PC-3 (cell line): ENCODE data around the gene PDSS1. TPM values are rescaled to one million over a fixed set of nuclear protein-coding genes. Genes with fewer than 3 reads are reported as not detected.
A peak's percentile ranks its signal among the peaks of the same experiment; 100 is the strongest.

ENCODE experiments used
- ATAC-seq: fragments of 200-7000 bp; cut with Tn5 transposase; 2 replicates; pipeline ENCODE4 v1.9.1; 2020; ENCODE audit warnings: mild to moderate bottlenecking, moderate library complexity
- BruUV-seq: library from RNA; stranded (reverse); fragments of 400-500 nt; replicated peaks from 2 replicates; lab custom pipeline; 2021; lab: Mats Ljungman, UMichigan
- CTCF ChIA-PET: fragments of 300-600 bp; sonication (Branson Sonifier 250); formaldehyde crosslinking; loops from one replicate; lab custom pipeline; 2022; ENCODE audit warnings: antibody characterized with exemption; lab: Charles Lee
- POLR2A ChIA-PET: fragments of 300-600 bp; sonication (Branson Sonifier 250); formaldehyde crosslinking; loops from one replicate; lab custom pipeline; 2022; ENCODE audit warnings: antibody characterized with exemption; ENCODE audit not compliant: unreplicated experiment; lab: Charles Lee
- DNase-seq: peaks from one replicate; pipeline ENCODE4 v3.0.0-alpha.2; 2015
- H2AFZ ChIP-seq: fragments of 300-600 bp; sonication (generic); 2 replicates; pipeline ENCODE4 v1.6.0; 2016; ENCODE audit warnings: antibody characterized with exemption, low read length
- H3F3A ChIP-seq: fragments of 300-600 bp; sonication (generic); one replicate; pipeline ENCODE4 v1.6.0; 2017; ENCODE audit warnings: antibody characterized with exemption, low read length, control low read depth, mild to moderate bottlenecking; ENCODE audit not compliant: unreplicated experiment
- H3K27ac ChIP-seq: fragments of 300-600 bp; sonication (generic); 2 replicates; pipeline ENCODE4 v1.5.1; 2016; ENCODE audit warnings: mild to moderate bottlenecking, low read length
- H3K27me3 ChIP-seq: fragments of 300-600 bp; sonication (generic); 2 replicates; pipeline ENCODE4 v1.6.1; 2016; ENCODE audit warnings: low read length, mixed read lengths
- H3K36me3 ChIP-seq: fragments of 300-600 bp; sonication (generic); 2 replicates; pipeline ENCODE4 v1.6.1; 2016; ENCODE audit warnings: low read depth, mixed run types, low read length, mixed read lengths
- H3K4me1 ChIP-seq: fragments of 300-600 bp; sonication (generic); 2 replicates; pipeline ENCODE4 v1.5.1; 2016; ENCODE audit warnings: low read length; ENCODE audit not compliant: insufficient read depth
- H3K4me2 ChIP-seq: fragments of 300-600 bp; sonication (generic); 2 replicates; pipeline ENCODE4 v1.6.0; 2016; ENCODE audit warnings: low read length
- H3K4me3 ChIP-seq: fragments of 300-600 bp; sonication (generic); 2 replicates; pipeline ENCODE4 v1.5.1; 2016; ENCODE audit warnings: mild to moderate bottlenecking, low read length, mixed read lengths
- H3K79me2 ChIP-seq: fragments of 300-600 bp; sonication (generic); 2 replicates; pipeline ENCODE4 v1.6.1; 2017; ENCODE audit warnings: low read length, mixed read lengths
- H3K9ac ChIP-seq: fragments of 300-600 bp; sonication (generic); 2 replicates; pipeline ENCODE4 v1.6.0; 2016; ENCODE audit warnings: mild to moderate bottlenecking, low read length
- H3K9me2 ChIP-seq: fragments of 300-600 bp; sonication (generic); replicated peaks from 2 replicates; pipeline ENCODE4 v1.6.1; 2016; ENCODE audit warnings: mixed run types, low read length, mixed read lengths
- H3K9me3 ChIP-seq: fragments of 300-600 bp; sonication (generic); 2 replicates; pipeline ENCODE4 v1.6.1; 2016; ENCODE audit warnings: low read length, mixed read lengths
- H4K20me1 ChIP-seq: fragments of 300-600 bp; sonication (generic); 2 replicates; pipeline ENCODE4 v1.6.1; 2016; ENCODE audit warnings: low read length, mixed read lengths
- CTCF ChIP-seq: fragments of 300-600 bp; sonication (generic); conservative IDR thresholded peaks from 2 replicates; pipeline ENCODE4 v1.5.1; 2017; ENCODE audit warnings: antibody characterized with exemption, low read depth, mild to moderate bottlenecking, low read length
- EZH2 ChIP-seq: fragments of 300-600 bp; sonication (generic); IDR thresholded peaks from one replicate; pipeline ENCODE4 v1.6.1; 2017; ENCODE audit warnings: antibody characterized with exemption, mild to moderate bottlenecking, low read length; ENCODE audit not compliant: unreplicated experiment
- EZH2phosphoT487 ChIP-seq: fragments of 300-600 bp; sonication (generic); IDR thresholded peaks from 2 replicates; pipeline ENCODE4 v1.6.1; 2018; ENCODE audit warnings: mild to moderate bottlenecking, antibody characterized with exemption, low read length, borderline replicate concordance
- intact Hi-C: fragments of 100-400 bp; cut with micrococcal nuclease; formaldehyde crosslinking; loops from 2 replicates; pipeline ENCODE4 v1.9.0; 2023
- total RNA-seq: library from RNA; depleted of rRNA; stranded (reverse); fragments of >200 nt; gene quantifications from 2 replicates; pipeline ENCODE4 v1.2.3, GENCODE V29; 2014

PDSS1 gene
- total RNA-seq, 1 experiment from 2014 or later: 16.8 TPM

GRCh38 chr10:26725837-26726727 lies 28.6 kb downstream of the PDSS1 start:
- CTCF ChIA-PET: interaction anchor here (0.6 to 1.6 kb wide), 7 partner anchors 31 to 158 kb away, joined by 3 to 12 read pairs (median 4); partner anchors contain the start of gene ABI1
- peak; percentile 72 for ATAC-seq
- TF ChIP-seq CTCF: peak; percentile 82
- TF ChIP-seq EZH2: no peak
- no peaks in the 10 kb centered on the region for H3K9me2 ChIP-seq
- H2AFZ ChIP-seq: no peak overlapping the region
- no peak overlapping the region for H3K4me3 ChIP-seq
- intact Hi-C loops: loop anchor here (1.0 to 2.0 kb wide), 2 partner anchors 135 to 156 kb away; partner anchors contain the start of gene ABI1
- POLR2A ChIA-PET: interaction anchor here (0.6 kb wide), 3 partner anchors 87 to 557 kb away, joined by 3 to 4 read pairs (median 3); no protein-coding TSS in a partner anchor
- peaks cover 11% of the 10 kb centered on the region; the same call in 1 of the 2 replicates for H3K4me1 ChIP-seq
- H3K36me3 ChIP-seq: peaks cover 11% of the 10 kb centered on the region
- no TSS peak for BruUV-seq
- 0 out of 2 replicates have a peak overlapping the region, but pooled peaks have one; percentile 9 for H3K27ac ChIP-seq
- no peaks in the 10 kb centered on the region for H3K9me3 ChIP-seq
- peak; percentile 55 for DNase-seq
- H4K20me1 ChIP-seq: 0 out of 2 replicates have a peak, but pooled peaks cover 3% of the 10 kb centered on the region
- peaks cover 4% of the 10 kb centered on the region for H3F3A ChIP-seq
- no peak overlapping the region for H3K9ac ChIP-seq
- no peak overlapping the region for H3K4me2 ChIP-seq
- no peaks in the 10 kb centered on the region for H3K27me3 ChIP-seq
- H3K79me2 ChIP-seq: no peaks in the 10 kb centered on the region

GRCh38 chr10:26727005-26727404 lies 29.5 kb downstream of the PDSS1 start:
- H3F3A ChIP-seq: peaks cover 4% of the 10 kb centered on the region
- no peak overlapping the region for H2AFZ ChIP-seq
- peaks cover 11% of the 10 kb centered on the region; the same call in 1 of the 2 replicates for H3K4me1 ChIP-seq
- H3K9me3 ChIP-seq: no peaks in the 10 kb centered on the region
- ATAC-seq (peak; percentile 69), DNase-seq (peak; percentile 45)
- intact Hi-C loops: loop anchor here (2.0 kb wide), 1 partner anchor 134 kb away; the partner anchor contains the start of gene ABI1
- ChIA-PET POLR2A (interaction anchor here (0.7 kb wide), 1 partner anchor 675 kb away, joined by 7 read pairs; no protein-coding TSS in a partner anchor), CTCF (interaction anchor here (0.5 to 1.6 kb wide), 6 partner anchors 23 to 154 kb away, joined by 3 to 9 read pairs (median 4); no protein-coding TSS in a partner anchor)
- H3K9ac ChIP-seq: no peak overlapping the region
- no peak overlapping the region for H3K4me3 ChIP-seq
- 0 out of 2 replicates have a peak, but pooled peaks cover 3% of the 10 kb centered on the region for H4K20me1 ChIP-seq
- H3K36me3 ChIP-seq: peaks cover 11% of the 10 kb centered on the region
- no TSS peak for BruUV-seq
- H3K27me3 ChIP-seq: no peaks in the 10 kb centered on the region
- no peaks in the 10 kb centered on the region for H3K9me2 ChIP-seq
- H3K27ac ChIP-seq: 0 out of 2 replicates have a peak overlapping the region, but pooled peaks have one; percentile 9
- TF ChIP-seq EZH2phosphoT487 (no peak), CTCF (no peak), EZH2 (no peak)
- no peaks in the 10 kb centered on the region for H3K79me2 ChIP-seq
- no peak overlapping the region for H3K4me2 ChIP-seq
